Testis (tissue), 3 donors: Measurements from ENCODE around the gene CCNE1. TPM values are rescaled to one million over a fixed set of nuclear protein-coding genes. Genes with fewer than 3 reads are reported as not detected.
"Not testable (repeated sequence)": the region's sequence is repeated elsewhere in the genome, so short reads cannot be mapped to it uniquely, and the experiment has no call there.

Source experiments
- DNase-seq: peaks from one replicate; pipeline ENCODE4 v3.0.0-alpha.2; 2019
- H3K27ac ChIP-seq, 2 donors: fragments of 200-600 bp; sonication (generic); one replicate each; pipeline ENCODE4 v1.5.1; 2019
- H3K27me3 ChIP-seq: fragments of 200-600 bp; sonication (generic); one replicate; pipeline ENCODE4 v1.5.1; 2019
- H3K36me3 ChIP-seq: fragments of 200-600 bp; sonication (generic); one replicate; pipeline ENCODE4 v1.5.1; 2017; ENCODE audit warnings: low read depth; ENCODE audit errors: missing control alignments
- H3K4me1 ChIP-seq: fragments of 200-600 bp; sonication (generic); one replicate; pipeline ENCODE4 v1.5.1; 2019
- H3K4me3 ChIP-seq, 2 donors: fragments of 200-600 bp; sonication (generic); one replicate each; pipeline ENCODE4 v1.5.1; 2017 to 2019
- H3K9me3 ChIP-seq: fragments of 200-600 bp; sonication (generic); one replicate; pipeline ENCODE4 v1.5.1; 2017
- POLR2A ChIP-seq: fragments of 450-650 bp; IDR thresholded peaks from one replicate; pipeline ENCODE4 v1.6.1; 2017; ENCODE audit warnings: antibody characterized with exemption, mild to moderate bottlenecking, moderate library complexity
- WGBS, 2 donors: methylation state at CpG; one replicate each; pipeline ENCODE4 v1.1.5; 2018; 5-methylcytosine and 5-hydroxymethylcytosine counted together
- intact Hi-C: fragments of 100-400 bp; cut with DNase I; formaldehyde crosslinking; loops from one replicate; pipeline ENCODE4 v1.15.1; 2023; ENCODE audit warnings: low total_unique reads
- polyA plus RNA-seq: library from polyadenylated mRNA; stranded (reverse); fragments of 350-450 nt; fragmentation: Illumina TruSeq; extraction: RNeasy Lipid Tissue Mini Kit (QIAGEN cat#74804); gene quantifications from one replicate; pipeline ENCODE4 v1.2.3, GENCODE V29; 2014; ENCODE audit warnings: low read depth, low replicate concordance; ENCODE audit not compliant: insufficient read depth
- total RNA-seq, 2 donors: library from RNA; depleted of rRNA; stranded (reverse); fragments of >200 nt; gene quantifications; one replicate each; pipeline ENCODE4 v1.2.3, GENCODE V29; 2016
- TF ChIP-seq, protein P1 (sequence below), 3 experiments: fragments of 450-650 bp in 2 of 3; fragments of 200-600 bp in 1 of 3; sonication (generic) in 1 of 3; IDR thresholded peaks; one replicate each; pipeline ENCODE4 v1.5.1; 2016 to 2019; ENCODE audit warnings: antibody characterized with exemption in 3 of 3, mild to moderate bottlenecking in 2 of 3, moderate library complexity in 1 of 3

The CCNE1 gene
- total and polyA plus RNA-seq, 3 donors from 2014 or later, result 16.3 to 32.2 (median 17.6) TPM

DNA sequence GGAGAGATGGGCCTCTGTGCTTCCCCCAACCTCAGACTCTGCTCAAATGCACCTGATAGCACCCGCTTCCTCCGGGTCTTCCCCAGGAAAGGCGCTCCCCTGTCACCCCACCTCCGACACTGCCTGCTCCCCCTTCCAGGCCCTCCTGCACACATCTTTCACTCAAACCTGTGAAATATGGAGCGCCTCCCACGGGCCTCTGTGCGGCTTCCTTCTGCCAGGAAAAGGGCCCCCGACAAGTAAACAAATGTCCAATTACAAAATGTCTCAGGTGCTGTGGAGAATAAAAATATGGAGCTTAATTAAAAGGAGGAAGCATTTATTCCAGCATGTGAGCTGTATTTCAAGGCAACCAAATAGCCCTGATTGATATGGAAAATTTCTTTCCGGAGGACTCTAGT lies 15.6 kb upstream of the CCNE1 start:
- TF ChIP-seq, protein P1, sequence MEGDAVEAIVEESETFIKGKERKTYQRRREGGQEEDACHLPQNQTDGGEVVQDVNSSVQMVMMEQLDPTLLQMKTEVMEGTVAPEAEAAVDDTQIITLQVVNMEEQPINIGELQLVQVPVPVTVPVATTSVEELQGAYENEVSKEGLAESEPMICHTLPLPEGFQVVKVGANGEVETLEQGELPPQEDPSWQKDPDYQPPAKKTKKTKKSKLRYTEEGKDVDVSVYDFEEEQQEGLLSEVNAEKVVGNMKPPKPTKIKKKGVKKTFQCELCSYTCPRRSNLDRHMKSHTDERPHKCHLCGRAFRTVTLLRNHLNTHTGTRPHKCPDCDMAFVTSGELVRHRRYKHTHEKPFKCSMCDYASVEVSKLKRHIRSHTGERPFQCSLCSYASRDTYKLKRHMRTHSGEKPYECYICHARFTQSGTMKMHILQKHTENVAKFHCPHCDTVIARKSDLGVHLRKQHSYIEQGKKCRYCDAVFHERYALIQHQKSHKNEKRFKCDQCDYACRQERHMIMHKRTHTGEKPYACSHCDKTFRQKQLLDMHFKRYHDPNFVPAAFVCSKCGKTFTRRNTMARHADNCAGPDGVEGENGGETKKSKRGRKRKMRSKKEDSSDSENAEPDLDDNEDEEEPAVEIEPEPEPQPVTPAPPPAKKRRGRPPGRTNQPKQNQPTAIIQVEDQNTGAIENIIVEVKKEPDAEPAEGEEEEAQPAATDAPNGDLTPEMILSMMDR (IDR thresholded peaks at IDR 0.05), result no peak
- TF ChIP-seq POLR2A, result no peak
- no peaks in the 10 kb centered on the region for H3K9me3 ChIP-seq
- intact Hi-C loops, result no loop called here
- H3K27me3 ChIP-seq, result no peaks in the 10 kb centered on the region
- DNase-seq, result no peak
- H3K27ac ChIP-seq, result no peak overlapping the region
- no peaks in the 10 kb centered on the region for H3K4me1 ChIP-seq
- H3K36me3 ChIP-seq, result no peaks in the 10 kb centered on the region
- no peak overlapping the region for H3K4me3 ChIP-seq
- WGBS, 2 donors, result 54 to 57% methylated on average over 9 of the region's 9 CpGs

DNA sequence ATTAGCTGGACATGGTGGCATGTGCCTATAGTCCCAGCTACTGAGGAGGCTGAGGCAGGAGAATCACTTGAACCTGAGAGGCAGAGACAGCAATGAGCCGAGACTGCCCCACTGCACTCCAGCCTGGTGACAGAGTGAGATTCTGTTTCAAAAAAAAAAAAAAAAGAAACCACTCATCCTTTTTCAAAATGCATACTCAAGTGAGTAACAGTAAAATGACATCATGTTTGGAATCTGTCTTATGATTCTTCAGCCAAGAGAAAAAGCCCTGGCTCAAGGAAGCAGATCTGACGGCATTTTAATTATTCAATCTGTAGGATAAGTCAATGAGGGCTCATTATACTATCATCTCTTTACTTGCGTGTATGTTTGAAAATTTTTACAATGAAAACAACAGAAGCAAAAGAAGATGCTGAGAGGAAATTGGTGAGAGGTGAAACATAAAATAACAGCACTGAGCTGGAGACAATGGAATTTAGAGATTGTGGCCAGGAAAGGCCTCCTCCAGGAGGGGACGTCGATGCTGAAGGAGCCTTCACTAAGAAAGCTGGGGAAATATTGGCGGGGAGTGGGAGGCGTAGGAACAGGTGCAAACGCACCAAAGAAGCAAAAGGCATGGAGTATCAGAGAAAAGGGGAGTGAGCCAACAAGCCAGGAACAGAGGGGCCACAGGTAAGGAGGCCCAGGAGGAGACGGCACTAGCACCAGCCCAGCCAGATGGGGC lies 12.9 kb upstream of the CCNE1 start:
- no peak for DNase-seq
- H3K36me3 ChIP-seq, result no peaks in the 10 kb centered on the region
- TF ChIP-seq, protein P1 (IDR thresholded peaks at IDR 0.05), result no peak
- no peak for TF ChIP-seq POLR2A
- H3K27ac ChIP-seq, result no peak overlapping the region
- H3K4me3 ChIP-seq, result no peak overlapping the region
- intact Hi-C loops, result no loop called here
- H3K27me3 ChIP-seq, result no peaks in the 10 kb centered on the region
- 57 to 62% methylated on average over 9 of the region's 9 CpGs for WGBS, 2 donors
- H3K4me1 ChIP-seq, result no peaks in the 10 kb centered on the region
- no peaks in the 10 kb centered on the region for H3K9me3 ChIP-seq

DNA sequence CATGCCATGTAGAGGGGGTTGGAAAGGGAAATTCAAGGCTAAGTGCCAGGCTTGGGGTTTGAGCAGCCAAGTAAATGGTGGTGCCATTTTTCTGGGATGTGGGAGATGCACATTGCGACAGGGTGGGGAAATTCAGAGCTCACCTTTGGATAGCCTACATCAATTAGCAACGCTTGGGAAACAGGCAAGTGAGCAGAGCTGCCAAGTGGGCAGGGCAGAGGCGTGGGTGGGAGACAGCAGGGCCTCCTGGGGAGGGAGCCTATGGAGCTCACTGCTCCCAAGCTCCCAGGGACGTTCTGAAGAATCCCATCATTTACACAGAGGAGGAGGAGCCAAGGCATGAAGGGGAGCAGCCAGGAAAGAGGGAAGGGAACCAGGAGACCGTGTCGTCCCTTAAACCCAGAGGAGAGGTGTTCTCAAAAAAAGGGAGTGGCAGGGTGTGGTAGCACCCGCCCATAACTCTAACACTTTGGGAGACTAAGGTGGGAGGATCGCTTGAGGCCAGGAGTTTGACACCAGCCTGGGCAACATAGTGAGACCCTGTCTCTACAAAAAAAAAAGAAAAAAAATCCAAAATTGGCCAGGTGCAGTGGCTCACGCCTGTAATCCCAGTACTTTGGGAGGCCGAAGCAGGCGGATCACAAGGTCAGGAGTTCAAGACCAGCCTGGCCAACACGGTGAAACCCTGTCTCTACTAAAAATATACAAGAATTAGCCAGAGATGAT lies 11.5 kb upstream of the CCNE1 start:
- TF ChIP-seq, protein P1 (IDR thresholded peaks at IDR 0.05), result no peak
- no peak for TF ChIP-seq POLR2A
- Histone ChIP-seq H3K27me3 (no peaks in the 10 kb centered on the region), H3K36me3 (no peaks in the 10 kb centered on the region), H3K4me3 (no peak overlapping the region), H3K27ac (no peak overlapping the region), H3K4me1 (peaks cover 7% of the 10 kb centered on the region), H3K9me3 (no peaks in the 10 kb centered on the region)
- intact Hi-C loops, result no loop called here
- WGBS, 2 donors, result 73 to 79% methylated on average over 12 of the region's 12 CpGs
- DNase-seq, result no peak

DNA sequence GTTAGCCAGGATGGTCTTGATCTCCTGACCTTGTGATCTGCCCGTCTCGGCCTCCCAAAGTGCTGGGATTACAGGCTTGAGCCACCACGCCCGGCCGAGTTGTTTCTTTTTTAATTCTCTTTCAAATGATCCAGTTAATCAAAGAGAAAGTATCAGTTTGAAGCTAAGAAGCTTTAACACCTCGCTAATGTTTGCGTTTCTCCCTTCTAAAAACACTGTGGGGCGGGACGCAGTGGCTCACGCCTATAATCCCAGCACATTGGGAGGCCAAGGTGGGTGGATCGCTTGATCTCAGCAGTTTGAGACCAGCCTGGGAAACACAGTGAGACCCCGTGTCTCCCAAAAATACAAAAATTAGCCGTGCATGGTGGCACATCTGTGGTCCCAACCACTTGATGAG lies 7.8 kb upstream of the CCNE1 start:
- H3K27ac ChIP-seq, DNase-seq, H3K9me3 ChIP-seq, intact Hi-C loops, H3K27me3 ChIP-seq, H3K36me3 ChIP-seq, H3K4me3 ChIP-seq: not testable (repeated sequence)
- 93 to 95% methylated on average over 13 of the region's 13 CpGs for WGBS, 2 donors
- H3K4me1 ChIP-seq, result peaks cover 13% of the 10 kb centered on the region

DNA sequence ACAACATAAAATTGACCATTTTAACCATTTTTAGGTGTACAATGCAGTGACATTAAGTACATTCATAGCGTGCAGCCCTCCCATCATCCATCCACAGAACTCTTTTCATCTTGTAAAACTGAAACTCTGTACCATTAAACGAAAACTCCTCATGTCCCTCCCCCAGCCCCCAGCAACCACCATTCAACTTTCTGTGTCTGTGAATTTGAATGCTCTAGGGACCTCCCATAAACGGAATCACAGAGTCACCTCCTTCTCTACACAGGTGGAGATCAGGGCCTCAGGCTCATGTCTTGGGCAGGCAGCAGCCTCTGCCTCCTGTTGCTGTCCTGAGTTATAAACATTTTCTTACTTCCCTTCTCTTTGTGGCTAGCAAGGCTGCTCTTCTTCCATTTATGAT lies 7.3 kb upstream of the CCNE1 start:
- H3K4me3 ChIP-seq, result no peak overlapping the region
- no peaks in the 10 kb centered on the region for H3K27me3 ChIP-seq
- no peak for TF ChIP-seq POLR2A
- TF ChIP-seq, protein P1 (IDR thresholded peaks at IDR 0.05), result no peak
- WGBS, 2 donors, result 74 to 79% methylated on average over 3 of the region's 3 CpGs
- no peak overlapping the region for H3K27ac ChIP-seq
- no peaks in the 10 kb centered on the region for H3K9me3 ChIP-seq
- H3K36me3 ChIP-seq, result no peaks in the 10 kb centered on the region
- peaks cover 13% of the 10 kb centered on the region for H3K4me1 ChIP-seq
- DNase-seq, result no peak
- intact Hi-C loops, result no loop called here
